Inflammatory macrophage treated with lipopolysaccharide for 1 hour (primary cell): ENCODE measurements around the gene NFIA.
A peak's percentile ranks its signal among the peaks of the same experiment; 100 is the strongest.

Source experiments
- DNase-seq, 2 donors: peaks; one replicate each; pipeline ENCODE4 v3.0.0-alpha.2; 2020 to 2022

The NFIA gene

GRCh38 chr1:61224609-61225008 is 142.2 kb downstream of the NFIA start:
- no peak for DNase-seq

- DNase-seq, result no peak
Observed at GRCh38 chr1:61225478-61225877, 143.1 kb downstream of the NFIA start.

GRCh38 chr1:61226791-61227567 is 144.6 kb downstream of the NFIA start:
- no peak for DNase-seq

GRCh38 chr1:61227857-61228550 is 145.6 kb downstream of the NFIA start:
- DNase-seq, result no peak

GRCh38 chr1:61230523-61230922 is 148.2 kb downstream of the NFIA start:
- no peak for DNase-seq

- DNase-seq, result no peak
Observed at GRCh38 chr1:61231795-61232194, 149.4 kb downstream of the NFIA start.

- no peak for DNase-seq
Observed at GRCh38 chr1:61233121-61233660, 150.8 kb downstream of the NFIA start.

- no peak for DNase-seq
Observed at GRCh38 chr1:61234587-61234919, 152.2 kb downstream of the NFIA start.

GRCh38 chr1:61237147-61237546 is 154.8 kb downstream of the NFIA start:
- DNase-seq, result no peak

GRCh38 chr1:61237659-61238358 is 155.4 kb downstream of the NFIA start:
- DNase-seq, result no peak

- DNase-seq, result no peak
Observed at GRCh38 chr1:61238359-61238665, 156.0 kb downstream of the NFIA start.

GRCh38 chr1:61240878-61241277 is 158.5 kb downstream of the NFIA start:
- no peak for DNase-seq

GRCh38 chr1:61241411-61241838 is 159.1 kb downstream of the NFIA start:
- DNase-seq, result no peak

GRCh38 chr1:61241973-61242381 is 159.6 kb downstream of the NFIA start:
- DNase-seq, result no peak

- DNase-seq, result no peak
Observed at GRCh38 chr1:61244114-61244513, 161.8 kb downstream of the NFIA start.

- peak in 1 of 2 donors; percentile 19 for DNase-seq
Observed at GRCh38 chr1:61245696-61246400, 163.5 kb downstream of the NFIA start.

- no peak for DNase-seq
Observed at GRCh38 chr1:61247051-61247825, 164.9 kb downstream of the NFIA start.

- DNase-seq, result peak in 1 of 2 donors; percentile 8
Observed at GRCh38 chr1:61247881-61248752, 165.8 kb downstream of the NFIA start.

GRCh38 chr1:61250933-61251332 is 168.6 kb downstream of the NFIA start:
- DNase-seq, result no peak

- peak; percentile 10 to 32 for DNase-seq
Observed at GRCh38 chr1:61253059-61253735, 170.8 kb downstream of the NFIA start.
